HFFc6 (cell line): ENCODE data around the gene SFXN4. TPM values are rescaled to one million over a fixed set of nuclear protein-coding genes. Genes with fewer than 3 reads are reported as not detected.

ENCODE experiments used
- DNase-seq: peaks from one replicate; pipeline ENCODE4 v3.0.0-alpha.2; 2018
- H3K27ac Mint-ChIP-seq: 2 replicates; pipeline ENCODE4 v1.8.0; 2020; ENCODE audit warnings: mild to moderate bottlenecking, mixed read lengths
- H3K27me3 Mint-ChIP-seq: 2 replicates; pipeline ENCODE4 v1.8.0; 2021; ENCODE audit warnings: mild to moderate bottlenecking, moderate library complexity, mixed read lengths; ENCODE audit not compliant: insufficient read depth
- H3K36me3 Mint-ChIP-seq: 2 replicates; pipeline ENCODE4 v1.8.0; 2021; ENCODE audit warnings: low read depth, mixed read lengths
- H3K4me1 Mint-ChIP-seq: 2 replicates; pipeline ENCODE4 v1.8.0; 2020; ENCODE audit warnings: low read depth, mixed read lengths
- H3K4me3 Mint-ChIP-seq: 2 replicates; pipeline ENCODE4 v1.8.0; 2020; ENCODE audit warnings: mild to moderate bottlenecking, moderate library complexity, mixed read lengths
- H3K9me3 Mint-ChIP-seq: 2 replicates; pipeline ENCODE4 v1.8.0; 2020; ENCODE audit warnings: mild to moderate bottlenecking, mixed read lengths
- CTCF ChIP-seq: fragments of 200-600 bp; sonication (generic); IDR thresholded peaks from 2 replicates; pipeline ENCODE4 v1.5.0; 2021; ENCODE audit warnings: antibody characterized with exemption, mild to moderate bottlenecking
- total RNA-seq, 6 experiments: library from RNA; stranded (reverse); fragmentation: NEBNext Ultra II Directional; extraction: Animal tissue kit (Norgen Biotek cat#: 25700); gene quantifications; 2 replicates in 1 of 6; 3 replicates in 5 of 6; pipeline ENCODE4 v1.2.3, GENCODE V29; 2021

SFXN4 gene
- total RNA-seq, 6 experiments from 2014 or later, result 10.9 to 18.5 (median 14.2) TPM

DNA sequence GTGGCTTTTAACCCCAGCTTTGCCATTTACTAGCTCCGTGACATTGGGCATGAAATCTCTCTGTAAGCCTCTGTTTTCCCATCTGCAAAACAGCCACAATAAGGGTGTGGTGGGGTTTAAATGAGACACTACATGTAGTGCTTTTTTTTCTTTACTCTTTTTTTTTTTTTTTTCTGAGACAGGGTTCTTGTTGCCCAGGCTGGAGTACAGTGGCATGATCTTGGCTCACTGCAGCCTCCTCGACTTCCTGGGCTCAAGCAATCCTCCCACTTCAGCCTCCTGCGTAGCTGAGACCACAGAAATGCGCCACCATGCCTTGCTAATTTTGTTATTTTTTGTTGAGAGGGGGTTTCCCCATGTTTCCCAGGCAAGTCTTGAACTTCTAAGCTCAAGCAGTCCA is 69.9 kb downstream of the SFXN4 start:
- no peak overlapping the region for H3K27ac Mint-ChIP-seq
- no peak for TF ChIP-seq CTCF
- H3K9me3 Mint-ChIP-seq, result no peaks in the 10 kb centered on the region
- no peak overlapping the region for H3K4me3 Mint-ChIP-seq
- H3K36me3 Mint-ChIP-seq, result no peaks in the 10 kb centered on the region
- peaks cover 2% of the 10 kb centered on the region for H3K27me3 Mint-ChIP-seq
- H3K4me1 Mint-ChIP-seq, result peaks cover 13% of the 10 kb centered on the region
- DNase-seq, result no peak

- Mint-ChIP-seq H3K27me3 (peaks cover 6% of the 10 kb centered on the region), H3K4me3 (no peak overlapping the region), H3K36me3 (no peaks in the 10 kb centered on the region), H3K4me1 (peaks cover 15% of the 10 kb centered on the region), H3K27ac (peak overlapping the region; percentile 58; the same call in 1 of the 2 replicates), H3K9me3 (no peaks in the 10 kb centered on the region)
- TF ChIP-seq CTCF, result no peak
- peak; percentile 58 for DNase-seq
These were observed 74.5 kb downstream of the SFXN4 start for GRCh38 chr10:119090968-119091367.

Other genes with a start within 250 kb of the SFXN4 start
- under 1 TPM; 0.05 to 0.33 (median 0.12) TPM for gene NANOS1, start 136.0 kb downstream of the SFXN4 start, total RNA-seq
- gene EIF3A, start 84.9 kb downstream of the SFXN4 start, total RNA-seq, result 100 to 1,000 TPM; 132 to 149 (median 139) TPM
- 10 to 100 TPM; 43.9 to 53.8 (median 46.8) TPM for gene DENND10, start 61.6 kb downstream of the SFXN4 start, total RNA-seq
- gene PRDX3, start 13.1 kb upstream of the SFXN4 start, total RNA-seq, result 100 to 1,000 TPM; 156 to 183 (median 171) TPM
- 10 to 100 TPM in 4 of 6 experiments, 1 to 10 TPM in 2; 9.7 to 16.8 (median 15.9) TPM for gene GRK5, start 41.9 kb upstream of the SFXN4 start, total RNA-seq